K562 (cell line): ENCODE results near the gene MACROD2.

Source experiments
- JUNB ChIP-seq: fragments of 450-650 bp; formaldehyde crosslinking; conservative IDR thresholded peaks from 2 replicates; pipeline ENCODE4 v1.4.0; 2020; ENCODE audit warnings: mild to moderate bottlenecking
- MAZ ChIP-seq, 2 experiments: fragments of 450-650 bp in 1 of 2; sonication (generic) in 1 of 2; formaldehyde crosslinking; IDR thresholded peaks in 1 of 2; conservative IDR thresholded peaks in 1 of 2; 2 replicates each; pipeline versions ENCODE4 v1.4.0 to v1.5.0; 2020; ENCODE audit warnings: mild to moderate bottlenecking in 1 of 2, missing genetic modification reagents in 1 of 2
- MXI1 ChIP-seq: IDR thresholded peaks from 2 replicates; pipeline ENCODE4 v1.6.1; 2011; ENCODE audit warnings: low read depth, mild to moderate bottlenecking, improper control_type of control experiment, low read length
- NRF1 ChIP-seq, 2 experiments: fragments of 450-650 bp; IDR thresholded peaks in 1 of 2; conservative IDR thresholded peaks in 1 of 2; 2 replicates each; pipeline ENCODE4 v1.6.1; 2014; ENCODE audit warnings: mild to moderate bottlenecking in 2 of 2
- POLR2AphosphoS5 ChIP-seq: IDR thresholded peaks from 2 replicates; pipeline ENCODE4 v1.6.1; 2011; ENCODE audit warnings: mild to moderate bottlenecking, low read depth, low read length, moderate library complexity; ENCODE audit not compliant: control insufficient read depth, insufficient read depth
- YBX1 ChIP-seq: fragments of 450-650 bp; IDR thresholded peaks from 2 replicates; pipeline ENCODE4 v1.7.1; 2016; ENCODE audit warnings: mild to moderate bottlenecking
- ZBTB7A ChIP-seq: IDR thresholded peaks from 2 replicates; pipeline ENCODE4 v1.6.1; 2011; ENCODE audit warnings: low read depth, mild to moderate bottlenecking, low read length, moderate library complexity, borderline replicate concordance; ENCODE audit not compliant: control insufficient read depth
- ZNF274 ChIP-seq: IDR thresholded peaks from 2 replicates; pipeline ENCODE4 v1.6.1; 2011; ENCODE audit warnings: low read depth, mild to moderate bottlenecking, low read length, moderate library complexity, borderline replicate concordance
- TF ChIP-seq, protein P1 (sequence below): fragments of 250-450 bp; sonication (Bioruptor Pico); IDR thresholded peaks from 2 replicates; pipeline ENCODE4 v1.4.0; 2020; ENCODE audit warnings: mild to moderate bottlenecking, moderate library complexity, borderline replicate concordance
- TF ChIP-seq, protein P2 (sequence below): fragments of 250-450 bp; sonication (Bioruptor Pico); IDR thresholded peaks from 2 replicates; pipeline ENCODE4 v1.6.1; 2021; ENCODE audit warnings: mild to moderate bottlenecking
- TF ChIP-seq, protein P3 (sequence below), 2 experiments: fragments of 450-650 bp; IDR thresholded peaks; 2 replicates each; pipeline ENCODE4 v1.6.1; 2016
- TF ChIP-seq, protein P4 (sequence below): fragments of 250-450 bp; sonication (Bioruptor Pico); IDR thresholded peaks from 2 replicates; pipeline ENCODE4 v1.5.0; 2021; ENCODE audit warnings: mild to moderate bottlenecking, borderline replicate concordance

DNA sequence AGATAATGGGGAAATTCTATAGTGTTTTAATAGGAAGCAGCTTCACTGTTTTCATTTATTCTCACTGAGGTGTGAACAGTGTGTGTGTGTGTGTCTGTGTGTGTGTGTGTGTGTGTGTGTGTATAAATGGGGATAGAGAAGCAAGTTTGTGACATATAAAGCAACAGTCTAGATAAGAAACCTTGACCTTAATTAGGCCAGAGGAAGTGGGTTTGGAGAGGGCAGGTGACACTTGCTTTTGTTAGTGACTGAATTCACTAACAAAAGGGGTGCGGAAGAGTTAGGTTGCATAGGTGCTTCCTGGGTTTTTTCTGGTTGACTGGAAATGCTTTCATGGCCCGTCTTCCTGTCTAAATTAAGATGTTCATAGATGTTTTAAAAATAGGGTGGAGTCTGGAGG is 857.8 kb downstream of the MACROD2 start:
- TF ChIP-seq, protein P1, sequence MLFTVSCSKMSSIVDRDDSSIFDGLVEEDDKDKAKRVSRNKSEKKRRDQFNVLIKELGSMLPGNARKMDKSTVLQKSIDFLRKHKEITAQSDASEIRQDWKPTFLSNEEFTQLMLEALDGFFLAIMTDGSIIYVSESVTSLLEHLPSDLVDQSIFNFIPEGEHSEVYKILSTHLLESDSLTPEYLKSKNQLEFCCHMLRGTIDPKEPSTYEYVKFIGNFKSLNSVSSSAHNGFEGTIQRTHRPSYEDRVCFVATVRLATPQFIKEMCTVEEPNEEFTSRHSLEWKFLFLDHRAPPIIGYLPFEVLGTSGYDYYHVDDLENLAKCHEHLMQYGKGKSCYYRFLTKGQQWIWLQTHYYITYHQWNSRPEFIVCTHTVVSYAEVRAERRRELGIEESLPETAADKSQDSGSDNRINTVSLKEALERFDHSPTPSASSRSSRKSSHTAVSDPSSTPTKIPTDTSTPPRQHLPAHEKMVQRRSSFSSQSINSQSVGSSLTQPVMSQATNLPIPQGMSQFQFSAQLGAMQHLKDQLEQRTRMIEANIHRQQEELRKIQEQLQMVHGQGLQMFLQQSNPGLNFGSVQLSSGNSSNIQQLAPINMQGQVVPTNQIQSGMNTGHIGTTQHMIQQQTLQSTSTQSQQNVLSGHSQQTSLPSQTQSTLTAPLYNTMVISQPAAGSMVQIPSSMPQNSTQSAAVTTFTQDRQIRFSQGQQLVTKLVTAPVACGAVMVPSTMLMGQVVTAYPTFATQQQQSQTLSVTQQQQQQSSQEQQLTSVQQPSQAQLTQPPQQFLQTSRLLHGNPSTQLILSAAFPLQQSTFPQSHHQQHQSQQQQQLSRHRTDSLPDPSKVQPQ = no peak
- TF ChIP-seq JUNB (CRISPR knock-in tag) (no peak), ZNF274 (no peak), ZBTB7A (no peak), NRF1 (conservative IDR thresholded peaks at IDR 0.05 in 1 of 2, IDR thresholded peaks at IDR 0.05 in 1 of 2) (no peak), YBX1 (no peak), MXI1 (no peak), MAZ (CRISPR knock-in tag; conservative IDR thresholded peaks at IDR 0.05 in 1 of 2, IDR thresholded peaks at IDR 0.05 in 1 of 2) (no peak), POLR2AphosphoS5 (no peak)
- TF ChIP-seq, protein P2, sequence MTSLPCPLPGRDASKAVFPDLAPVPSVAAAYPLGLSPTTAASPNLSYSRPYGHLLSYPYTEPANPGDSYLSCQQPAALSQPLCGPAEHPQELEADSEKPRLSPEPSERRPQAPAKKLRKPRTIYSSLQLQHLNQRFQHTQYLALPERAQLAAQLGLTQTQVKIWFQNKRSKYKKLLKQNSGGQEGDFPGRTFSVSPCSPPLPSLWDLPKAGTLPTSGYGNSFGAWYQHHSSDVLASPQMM (CRISPR knock-in tag) = no peak
- TF ChIP-seq, protein P3, sequence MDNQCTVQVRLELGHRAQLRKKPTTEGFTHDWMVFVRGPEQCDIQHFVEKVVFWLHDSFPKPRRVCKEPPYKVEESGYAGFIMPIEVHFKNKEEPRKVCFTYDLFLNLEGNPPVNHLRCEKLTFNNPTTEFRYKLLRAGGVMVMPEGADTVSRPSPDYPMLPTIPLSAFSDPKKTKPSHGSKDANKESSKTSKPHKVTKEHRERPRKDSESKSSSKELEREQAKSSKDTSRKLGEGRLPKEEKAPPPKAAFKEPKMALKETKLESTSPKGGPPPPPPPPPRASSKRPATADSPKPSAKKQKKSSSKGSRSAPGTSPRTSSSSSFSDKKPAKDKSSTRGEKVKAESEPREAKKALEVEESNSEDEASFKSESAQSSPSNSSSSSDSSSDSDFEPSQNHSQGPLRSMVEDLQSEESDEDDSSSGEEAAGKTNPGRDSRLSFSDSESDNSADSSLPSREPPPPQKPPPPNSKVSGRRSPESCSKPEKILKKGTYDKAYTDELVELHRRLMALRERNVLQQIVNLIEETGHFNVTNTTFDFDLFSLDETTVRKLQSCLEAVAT (IDR thresholded peaks at IDR 0.05) = no peak
- TF ChIP-seq, protein P4, sequence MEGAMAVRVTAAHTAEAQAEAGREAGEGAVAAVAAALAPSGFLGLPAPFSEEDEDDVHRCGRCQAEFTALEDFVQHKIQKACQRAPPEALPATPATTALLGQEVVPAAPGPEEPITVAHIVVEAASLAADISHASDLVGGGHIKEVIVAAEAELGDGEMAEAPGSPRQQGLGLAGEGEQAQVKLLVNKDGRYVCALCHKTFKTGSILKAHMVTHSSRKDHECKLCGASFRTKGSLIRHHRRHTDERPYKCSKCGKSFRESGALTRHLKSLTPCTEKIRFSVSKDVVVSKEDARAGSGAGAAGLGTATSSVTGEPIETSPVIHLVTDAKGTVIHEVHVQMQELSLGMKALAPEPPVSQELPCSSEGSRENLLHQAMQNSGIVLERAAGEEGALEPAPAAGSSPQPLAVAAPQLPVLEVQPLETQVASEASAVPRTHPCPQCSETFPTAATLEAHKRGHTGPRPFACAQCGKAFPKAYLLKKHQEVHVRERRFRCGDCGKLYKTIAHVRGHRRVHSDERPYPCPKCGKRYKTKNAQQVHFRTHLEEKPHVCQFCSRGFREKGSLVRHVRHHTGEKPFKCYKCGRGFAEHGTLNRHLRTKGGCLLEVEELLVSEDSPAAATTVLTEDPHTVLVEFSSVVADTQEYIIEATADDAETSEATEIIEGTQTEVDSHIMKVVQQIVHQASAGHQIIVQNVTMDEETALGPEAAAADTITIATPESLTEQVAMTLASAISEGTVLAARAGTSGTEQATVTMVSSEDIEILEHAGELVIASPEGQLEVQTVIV (CRISPR knock-in tag) = no peak
